ENCODE measurements around the gene CLEC9A. TPM values are rescaled to one million over a fixed set of nuclear protein-coding genes. Genes with fewer than 3 reads are reported as not detected.

CLEC9A gene
- total and polyA plus RNA-seq, 2 experiments from 2014 or later: not detected

GRCh38 chr12:10027311-10027710, 3.2 kb upstream of the CLEC9A start:
- H2AFZ ChIP-seq: no peak overlapping the region

GRCh38 chr12:10027721-10028120, 2.8 kb upstream of the CLEC9A start:
- Histone ChIP-seq H3K4me3 (no peak overlapping the region), H3K9me2 (replicated peaks; ENCODE audit: insufficient read depth) (no peaks in the 10 kb centered on the region), H3K27ac (no peak overlapping the region), H3K36me3 (replicated peaks; ENCODE audit: insufficient read depth, low read depth) (no peaks in the 10 kb centered on the region), H3K27me3 (no peaks in the 10 kb centered on the region), H3K4me1 (ENCODE audit: insufficient read depth) (no peaks in the 10 kb centered on the region), H3K9me3 (ENCODE audit: low read depth) (no peaks in the 10 kb centered on the region), H3K79me2 (no peaks in the 10 kb centered on the region), H2AFZ (no peak overlapping the region), H4K20me1 (ENCODE audit: insufficient read depth, poor library complexity, severe bottlenecking) (no peaks in the 10 kb centered on the region), H3K4me2 (no peak overlapping the region)
- 65% methylated on average over 4 of the region's 4 CpGs for WGBS (ENCODE audit: low lambda C conversion rate, missing lambda C conversion rate)
- DNase-seq (ENCODE audit: low spot score): no peak
- TF ChIP-seq CTCF (IDR thresholded peaks at IDR 0.05; ENCODE audit: poor library complexity) (no peak), EZH2phosphoT487 (IDR thresholded peaks at IDR 0.05; ENCODE audit: low read depth, severe bottlenecking, unreplicated experiment) (no peak), EZH2 (IDR thresholded peaks at IDR 0.05; ENCODE audit: borderline replicate concordance) (no peak)

More at GRCh38 chr12:10027311-10027710, 3.2 kb upstream of the CLEC9A start:
- no peak overlapping the region for H3K4me2 ChIP-seq
- no peaks in the 10 kb centered on the region for H3K9me2 ChIP-seq (replicated peaks; ENCODE audit: insufficient read depth)
- H4K20me1 ChIP-seq (ENCODE audit: insufficient read depth, poor library complexity, severe bottlenecking): no peaks in the 10 kb centered on the region
- no peaks in the 10 kb centered on the region for H3K79me2 ChIP-seq
- H3K36me3 ChIP-seq (replicated peaks; ENCODE audit: insufficient read depth, low read depth): no peaks in the 10 kb centered on the region
- 46% methylated on average over 2 of the region's 3 CpGs for WGBS (ENCODE audit: low lambda C conversion rate, missing lambda C conversion rate)
- no peaks in the 10 kb centered on the region for H3K9me3 ChIP-seq (ENCODE audit: low read depth)
- no peaks in the 10 kb centered on the region for H3K27me3 ChIP-seq
- H3K4me3 ChIP-seq: no peak overlapping the region
- no peak for DNase-seq (ENCODE audit: low spot score)
- H3K27ac ChIP-seq: no peak overlapping the region
- TF ChIP-seq EZH2 (IDR thresholded peaks at IDR 0.05; ENCODE audit: borderline replicate concordance) (no peak), EZH2phosphoT487 (IDR thresholded peaks at IDR 0.05; ENCODE audit: low read depth, severe bottlenecking, unreplicated experiment) (no peak), CTCF (IDR thresholded peaks at IDR 0.05; ENCODE audit: poor library complexity) (no peak)
- H3K4me1 ChIP-seq (ENCODE audit: insufficient read depth): no peaks in the 10 kb centered on the region

GRCh38 chr12:10031321-10031720, 839 bp downstream of the CLEC9A start:
- no peaks in the 10 kb centered on the region for H3K9me3 ChIP-seq (ENCODE audit: low read depth)
- WGBS (ENCODE audit: low lambda C conversion rate, missing lambda C conversion rate): 77% methylated on average over 4 of the region's 4 CpGs
- no peaks in the 10 kb centered on the region for H3K4me1 ChIP-seq (ENCODE audit: insufficient read depth)
- no peak overlapping the region for H2AFZ ChIP-seq
- no peaks in the 10 kb centered on the region for H4K20me1 ChIP-seq (ENCODE audit: insufficient read depth, poor library complexity, severe bottlenecking)
- H3K79me2 ChIP-seq: no peaks in the 10 kb centered on the region
- DNase-seq (ENCODE audit: low spot score): no peak
- H3K4me3 ChIP-seq: no peak overlapping the region
- TF ChIP-seq EZH2 (IDR thresholded peaks at IDR 0.05; ENCODE audit: borderline replicate concordance): no peak
- no peak for TF ChIP-seq CTCF (IDR thresholded peaks at IDR 0.05; ENCODE audit: poor library complexity)
- TF ChIP-seq EZH2phosphoT487 (IDR thresholded peaks at IDR 0.05; ENCODE audit: low read depth, severe bottlenecking, unreplicated experiment): no peak
- no peaks in the 10 kb centered on the region for H3K36me3 ChIP-seq (replicated peaks; ENCODE audit: insufficient read depth, low read depth)
- H3K4me2 ChIP-seq: no peak overlapping the region
- H3K27me3 ChIP-seq: no peaks in the 10 kb centered on the region
- H3K27ac ChIP-seq: no peak overlapping the region
- no peaks in the 10 kb centered on the region for H3K9me2 ChIP-seq (replicated peaks; ENCODE audit: insufficient read depth)

- DNase-seq (ENCODE audit: low spot score): no peak
- H3K27me3 ChIP-seq: no peaks in the 10 kb centered on the region
- H3K4me1 ChIP-seq (ENCODE audit: insufficient read depth): no peaks in the 10 kb centered on the region
- H3K36me3 ChIP-seq (replicated peaks; ENCODE audit: insufficient read depth, low read depth): no peaks in the 10 kb centered on the region
- no peaks in the 10 kb centered on the region for H3K79me2 ChIP-seq
- no peak overlapping the region for H3K4me2 ChIP-seq
- no peak overlapping the region for H2AFZ ChIP-seq
- no peaks in the 10 kb centered on the region for H3K9me2 ChIP-seq (replicated peaks; ENCODE audit: insufficient read depth)
- H4K20me1 ChIP-seq (ENCODE audit: insufficient read depth, poor library complexity, severe bottlenecking): no peaks in the 10 kb centered on the region
- H3K27ac ChIP-seq: no peak overlapping the region
- WGBS (ENCODE audit: low lambda C conversion rate, missing lambda C conversion rate): 74% methylated on average over 5 of the region's 5 CpGs
- no peak overlapping the region for H3K4me3 ChIP-seq
- H3K9me3 ChIP-seq (ENCODE audit: low read depth): no peaks in the 10 kb centered on the region
- TF ChIP-seq EZH2 (IDR thresholded peaks at IDR 0.05; ENCODE audit: borderline replicate concordance) (no peak), CTCF (IDR thresholded peaks at IDR 0.05; ENCODE audit: poor library complexity) (no peak), EZH2phosphoT487 (IDR thresholded peaks at IDR 0.05; ENCODE audit: low read depth, severe bottlenecking, unreplicated experiment) (no peak)
Observed at GRCh38 chr12:10031771-10032175, 1.3 kb downstream of the CLEC9A start.

All from hepatocyte (in vitro differentiated cells).